HG03095 (cell line): ENCODE measurements around the gene ALKAL2.

ENCODE experiments used
- ATAC-seq: cut with Tn5 transposase; IDR thresholded peaks from one replicate; pipeline ENCODE4 v1.9.1; 2021; ENCODE audit warnings: moderate library complexity; ENCODE audit not compliant: unreplicated experiment

Gene ALKAL2

GRCh38 chr2:273333-273732, 14.6 kb downstream of the ALKAL2 start:
- ATAC-seq, result no peak

GRCh38 chr2:271917-272316, 16.0 kb downstream of the ALKAL2 start:
- ATAC-seq, result no peak

- no peak for ATAC-seq
Measured at GRCh38 chr2:270861-271260, 17.0 kb downstream of the ALKAL2 start.

GRCh38 chr2:269356-270030, 18.4 kb downstream of the ALKAL2 start:
- ATAC-seq, result no peak

- no peak for ATAC-seq
Measured at GRCh38 chr2:268323-268722, 19.6 kb downstream of the ALKAL2 start.

GRCh38 chr2:264493-265468, 23.1 kb downstream of the ALKAL2 start, which contains the start of gene ACP1:
TSS of gene ACP1 (plus strand) at chr2:264947. CDS start at chr2:264965, 18 bp downstream.
- ATAC-seq, result peak; percentile 92

GRCh38 chr2:263774-264492, 24.0 kb downstream of the ALKAL2 start, which contains the start of gene SH3YL1:
TSS of gene SH3YL1 (minus strand) at chr2:264032. CDS start at chr2:263984, 48 bp downstream.
- ATAC-seq, result peak; percentile 21

- no peak for ATAC-seq
Measured at GRCh38 chr2:263022-263738, 24.7 kb downstream of the ALKAL2 start.

- ATAC-seq, result no peak
Measured at GRCh38 chr2:262117-262516, 25.8 kb downstream of the ALKAL2 start.

GRCh38 chr2:260507-261161, 27.3 kb downstream of the ALKAL2 start:
- ATAC-seq, result no peak

- ATAC-seq, result no peak
Measured at GRCh38 chr2:259789-260331, 28.0 kb downstream of the ALKAL2 start.

GRCh38 chr2:258933-259332, 29.0 kb downstream of the ALKAL2 start:
- ATAC-seq, result no peak

- ATAC-seq, result no peak
Measured at GRCh38 chr2:257842-258241, 30.0 kb downstream of the ALKAL2 start.

GRCh38 chr2:257429-257828, 30.5 kb downstream of the ALKAL2 start:
- ATAC-seq, result no peak

- ATAC-seq, result no peak
Measured at GRCh38 chr2:256094-256493, 31.8 kb downstream of the ALKAL2 start.

- no peak for ATAC-seq
Measured at GRCh38 chr2:255195-255594, 32.7 kb downstream of the ALKAL2 start.

- ATAC-seq, result no peak
Measured at GRCh38 chr2:254241-254640, 33.6 kb downstream of the ALKAL2 start.

- no peak for ATAC-seq
Measured at GRCh38 chr2:253202-253638, 34.7 kb downstream of the ALKAL2 start.

GRCh38 chr2:252001-252602, 35.8 kb downstream of the ALKAL2 start:
- no peak for ATAC-seq
